Erythroblast (primary cell): Measurements from ENCODE around the gene SCFD2.
A peak's percentile ranks its signal among the peaks of the same experiment; 100 is the strongest.

ENCODE experiments used
- DNase-seq, 2 experiments: peaks; one replicate each; lab custom pipeline; 2025; lab: John Stamatoyannopoulos, UW
- GATA1 ChIP-seq: IDR thresholded peaks from 2 replicates; pipeline ENCODE4 v1.6.1; 2011; ENCODE audit warnings: low read depth, mild to moderate bottlenecking, control low read depth, low read length, moderate library complexity
- POLR2A ChIP-seq: IDR thresholded peaks from 2 replicates; pipeline ENCODE4 v1.6.1; 2011; ENCODE audit warnings: mild to moderate bottlenecking, low read length

The SCFD2 gene

DNA sequence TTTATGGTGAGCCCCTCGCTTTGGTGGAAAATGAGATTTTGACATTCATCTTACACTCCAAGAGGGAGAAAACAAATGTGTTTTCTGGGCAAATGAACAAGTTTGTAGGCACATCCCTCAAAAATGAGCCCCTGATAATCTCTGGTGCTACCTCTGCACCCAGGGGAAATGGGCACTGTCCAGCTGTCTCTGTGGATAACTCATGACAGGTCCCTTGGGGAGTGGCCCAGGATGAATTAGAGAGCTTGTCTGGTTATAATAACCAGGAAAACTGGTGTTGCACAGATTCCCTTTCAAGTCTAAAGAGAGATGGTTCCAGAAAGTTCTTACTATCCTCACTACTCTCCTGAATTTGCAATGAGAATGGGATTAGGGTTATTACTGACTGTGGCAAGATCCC lies 496.2 kb downstream of the SCFD2 start:
- DNase-seq, result no peak
- no peak for TF ChIP-seq GATA1
- no peak for TF ChIP-seq POLR2A

GRCh38 chr4:52869196-52869595 lies 496.7 kb downstream of the SCFD2 start:
- TF ChIP-seq POLR2A (no peak), GATA1 (no peak)
- no peak for DNase-seq

DNA sequence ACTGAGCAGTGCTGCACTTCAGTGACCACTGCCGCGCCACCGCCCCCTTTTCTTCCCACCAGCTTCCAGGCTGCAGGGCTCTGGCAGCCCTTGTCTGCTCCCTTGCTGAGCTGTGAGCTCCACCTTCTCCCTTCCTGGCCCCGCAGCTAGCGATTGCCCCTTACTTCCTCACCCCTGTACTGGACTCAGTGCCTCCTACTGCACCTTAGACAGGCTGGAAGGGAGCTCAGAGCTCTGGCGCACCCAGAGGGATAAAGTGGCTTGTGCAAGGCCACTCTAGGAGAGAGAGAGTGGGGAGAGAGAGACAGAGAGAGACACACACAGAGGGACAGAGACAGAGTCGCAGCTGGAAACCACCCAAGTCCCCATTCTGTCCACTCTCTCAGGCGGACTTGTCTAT lies 497.7 kb downstream of the SCFD2 start:
- DNase-seq, result no peak
- TF ChIP-seq GATA1 (no peak), POLR2A (no peak)

GRCh38 chr4:52867163-52867562 lies 498.7 kb downstream of the SCFD2 start:
- no peak for TF ChIP-seq POLR2A
- TF ChIP-seq GATA1, result no peak
- DNase-seq, result no peak

- DNase-seq, result no peak
- TF ChIP-seq GATA1 (no peak), POLR2A (no peak)
These were observed 499.1 kb downstream of the SCFD2 start for GRCh38 chr4:52866734-52867133.

- no peak for DNase-seq
- no peak for TF ChIP-seq GATA1
- TF ChIP-seq POLR2A, result no peak
These were observed 500.6 kb downstream of the SCFD2 start for GRCh38 chr4:52865300-52865699.

DNA sequence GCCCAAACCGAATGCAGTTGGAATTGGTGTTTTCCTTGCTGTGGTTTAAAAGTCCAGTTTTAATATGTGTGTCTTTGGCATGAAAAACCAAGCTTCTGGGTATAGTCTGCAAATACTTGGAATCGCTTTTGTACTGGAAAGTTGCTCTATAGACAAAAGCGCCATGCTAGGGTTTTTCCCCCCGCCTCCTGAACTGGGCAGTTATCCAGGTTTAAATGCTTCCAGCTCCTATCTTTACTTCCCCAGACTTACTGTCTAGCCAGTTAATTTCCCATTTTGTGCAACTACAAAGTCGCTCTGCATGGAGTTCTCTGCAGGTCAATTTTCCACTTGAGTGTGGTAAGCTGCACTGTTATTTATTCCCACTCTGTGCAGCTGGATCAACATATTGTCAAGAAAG lies 501.1 kb downstream of the SCFD2 start:
- TF ChIP-seq POLR2A (no peak), GATA1 (no peak)
- DNase-seq, result no peak

DNA sequence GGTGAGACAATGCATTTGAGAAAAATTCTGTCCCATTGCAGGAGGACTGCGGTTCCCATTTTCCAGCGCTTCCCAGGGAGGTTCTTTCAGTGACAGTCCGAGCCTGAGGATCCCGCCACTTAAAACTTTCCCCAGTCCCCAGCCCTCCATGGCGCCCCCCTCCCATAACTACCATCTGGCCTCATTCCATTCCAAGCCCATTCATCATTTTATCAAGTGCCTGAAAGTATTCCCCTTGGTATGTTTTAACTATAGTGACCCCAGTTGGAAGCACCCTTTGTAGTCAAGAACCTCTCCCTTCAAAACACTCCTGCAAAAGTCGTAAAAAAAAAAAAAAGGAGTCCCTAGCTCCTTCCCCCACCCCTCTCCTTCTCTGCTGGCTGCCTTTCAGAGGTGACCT lies 502.5 kb downstream of the SCFD2 start:
- TF ChIP-seq GATA1 (no peak), POLR2A (no peak)
- no peak for DNase-seq

DNA sequence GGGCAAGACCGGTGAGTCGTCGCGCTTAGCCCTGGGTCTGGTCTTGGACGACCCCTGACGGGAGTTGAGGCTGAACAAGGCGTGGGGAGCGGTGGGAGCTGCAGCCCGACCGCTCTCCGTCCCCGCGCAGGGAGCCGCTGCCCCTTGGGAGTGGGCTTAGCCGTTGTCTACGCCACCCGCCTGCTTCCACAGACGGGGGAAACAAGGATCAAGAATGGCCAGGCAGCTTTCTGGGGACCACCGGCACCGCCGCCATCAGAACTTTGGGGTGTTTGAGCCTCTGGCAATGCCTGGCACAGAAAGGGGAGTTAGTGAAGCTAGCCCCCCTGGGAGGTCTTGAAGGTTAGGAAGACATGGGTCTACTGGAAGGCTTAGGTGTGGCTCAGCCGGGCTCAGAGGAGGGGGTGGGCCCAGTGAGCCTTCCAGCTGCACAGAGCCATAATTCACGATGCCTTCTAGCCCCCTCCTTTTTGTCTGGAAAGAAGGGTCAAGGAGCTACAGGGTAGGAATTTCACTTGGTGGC lies 503.2 kb downstream of the SCFD2 start:
- no peak for DNase-seq
- no peak for TF ChIP-seq POLR2A
- TF ChIP-seq GATA1, result no peak

- DNase-seq, result peak; percentile 81 to 88
- TF ChIP-seq POLR2A (no peak), GATA1 (no peak)
These were observed 503.8 kb downstream of the SCFD2 start, which contains the start of gene RASL11B for GRCh38 chr4:52861879-52862616. RASL11B (plus strand) TSS chr4:52862317; CDS start chr4:52862508, 191 bp downstream.

GRCh38 chr4:52861171-52861823 lies 504.6 kb downstream of the SCFD2 start:
- TF ChIP-seq POLR2A (no peak), GATA1 (no peak)

DNA sequence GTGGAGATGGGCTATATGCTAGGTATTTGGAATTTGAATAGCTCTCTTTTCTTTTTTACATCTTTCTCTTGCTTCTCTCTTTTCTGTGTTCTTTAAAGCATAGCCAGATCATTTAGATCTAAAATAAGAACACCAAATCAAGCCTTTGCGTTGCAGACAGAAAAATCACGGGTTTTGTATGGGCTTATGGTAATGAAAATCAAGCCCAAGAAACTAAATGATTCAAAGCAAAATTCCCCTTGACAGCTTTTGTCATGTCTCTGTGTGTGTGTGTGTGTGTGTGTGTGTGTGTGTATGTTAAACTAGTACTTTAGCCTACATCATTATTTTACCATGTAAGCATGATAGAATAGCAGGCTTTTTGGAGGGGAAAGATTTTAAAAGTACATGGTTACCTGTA lies 505.5 kb downstream of the SCFD2 start:
- no peak for DNase-seq
- TF ChIP-seq POLR2A, result no peak
- no peak for TF ChIP-seq GATA1

More at GRCh38 chr4:52861171-52861823, 504.6 kb downstream of the SCFD2 start:
- no peak for DNase-seq

DNA sequence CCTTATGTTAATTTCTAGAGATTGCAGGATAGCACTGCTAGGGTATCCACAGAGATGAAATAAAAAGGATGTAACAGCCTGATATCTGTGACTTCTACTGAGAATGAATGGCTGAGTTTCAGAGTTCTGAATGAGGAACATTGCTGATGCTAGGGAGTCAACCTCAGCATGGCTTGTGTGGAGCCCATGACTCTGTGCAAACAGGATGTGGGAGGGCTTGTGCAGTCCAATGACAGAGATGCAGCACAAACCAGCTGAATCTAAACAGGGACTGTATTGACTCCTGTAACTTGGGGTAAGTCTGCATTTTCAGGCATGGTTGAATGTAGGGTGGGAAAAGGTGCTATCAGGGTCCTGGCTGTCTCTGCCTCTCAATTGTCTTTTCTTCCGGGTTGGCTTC lies 509.1 kb downstream of the SCFD2 start:
- DNase-seq, result no peak
- no peak for TF ChIP-seq POLR2A
- no peak for TF ChIP-seq GATA1

DNA sequence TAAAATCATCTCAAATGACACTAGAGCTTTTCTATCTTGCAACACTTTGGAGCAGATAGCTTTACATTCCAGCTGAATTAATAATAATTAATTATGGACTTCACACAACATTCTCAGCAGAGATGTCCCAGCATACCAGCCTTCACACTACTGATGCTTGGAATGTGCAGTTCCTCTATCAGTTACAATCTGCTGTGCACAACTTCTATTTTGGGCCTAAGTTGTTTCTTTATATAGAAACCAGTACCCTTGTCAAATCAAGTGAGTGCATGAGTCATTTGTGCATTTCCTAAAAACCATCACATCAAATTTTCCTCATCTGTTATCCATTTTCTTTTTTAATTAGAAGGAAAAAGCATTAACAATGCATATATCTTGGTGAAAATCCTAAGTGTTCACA lies 512.5 kb downstream of the SCFD2 start:
- DNase-seq, result no peak
- no peak for TF ChIP-seq GATA1
